Vagina (tissue), 2 donors: Measurements from ENCODE around the gene FAM222A. TPM values are rescaled to one million over a fixed set of nuclear protein-coding genes. Genes with fewer than 3 reads are reported as not detected.
"Not testable (repeated sequence)": the region's sequence is repeated elsewhere in the genome, so short reads cannot be mapped to it uniquely, and the experiment has no call there.

Experiments
- DNase-seq, 2 donors: peaks; one replicate each; pipeline ENCODE4 v3.0.0-alpha.2; 2017; ENCODE audit errors: extremely low spot score in 2 of 2
- H3K27ac ChIP-seq: fragments of 200-600 bp; sonication (generic); one replicate; pipeline ENCODE4 v1.5.1; 2019
- H3K27me3 ChIP-seq: fragments of 200-600 bp; sonication (generic); one replicate; pipeline ENCODE4 v1.5.1; 2019
- H3K36me3 ChIP-seq, 2 donors: fragments of 200-600 bp; sonication (generic); one replicate each; pipeline ENCODE4 v1.5.1; 2017 to 2019
- H3K4me1 ChIP-seq: fragments of 200-600 bp; sonication (generic); one replicate; pipeline ENCODE4 v1.5.1; 2019
- H3K4me3 ChIP-seq, 2 donors: fragments of 200-600 bp; sonication (generic); 1 replicate in 1 of 2; 2 replicates in 1 of 2; pipeline ENCODE4 v1.5.1; 2016 to 2019
- H3K9me3 ChIP-seq: fragments of 200-600 bp; sonication (generic); one replicate; pipeline ENCODE4 v1.5.1; 2019
- CTCF ChIP-seq, 3 experiments: fragments of 450-650 bp in 2 of 3; fragments of 200-600 bp in 1 of 3; sonication (generic) in 1 of 3; IDR thresholded peaks; one replicate each; pipeline ENCODE4 v1.5.1; 2017 to 2019; ENCODE audit warnings: antibody characterized with exemption in 3 of 3, mild to moderate bottlenecking in 2 of 3, moderate library complexity in 2 of 3
- POLR2A ChIP-seq, 2 donors: fragments of 450-650 bp; IDR thresholded peaks; one replicate each; pipeline ENCODE4 v1.6.1; 2017; ENCODE audit warnings: antibody characterized with exemption in 2 of 2, mild to moderate bottlenecking in 2 of 2, moderate library complexity in 2 of 2
- POLR2AphosphoS5 ChIP-seq, 2 donors: sonication (generic); formaldehyde crosslinking; IDR thresholded peaks; one replicate each; pipeline ENCODE4 v1.9.0; 2017; ENCODE audit warnings: antibody characterized with exemption in 2 of 2, mild to moderate bottlenecking in 2 of 2, low read depth in 1 of 2; ENCODE audit not compliant: insufficient read depth in 1 of 2
- intact Hi-C: fragments of 100-400 bp; cut with DNase I; formaldehyde crosslinking; loops from one replicate; pipeline ENCODE4 v1.15.1; 2023
- total RNA-seq: library from RNA; depleted of rRNA; stranded (reverse); fragments of >200 nt; gene quantifications from one replicate; pipeline ENCODE4 v1.2.3, GENCODE V29; 2016

Gene FAM222A
- total RNA-seq, 1 donor from 2014 or later = 1.5 TPM

- Histone ChIP-seq H3K9me3 (no peaks in the 10 kb centered on the region), H3K4me1 (no peaks in the 10 kb centered on the region), H3K27me3 (no peaks in the 10 kb centered on the region), H3K4me3 (no peak overlapping the region), H3K27ac (no peak overlapping the region), H3K36me3 (no peaks in the 10 kb centered on the region)
- TF ChIP-seq POLR2A (IDR thresholded peaks at IDR 0.05) (no peak), CTCF (IDR thresholded peaks at IDR 0.05) (no peak), POLR2AphosphoS5 (IDR thresholded peaks at IDR 0.05; ENCODE audit: insufficient read depth in 1 of 2, low read depth in 1 of 2) (no peak)
- no peak for DNase-seq
- intact Hi-C loops = no loop called here
Observed at GRCh38 chr12:109689426-109689825, 24.2 kb upstream of the FAM222A start.

- no peaks in the 10 kb centered on the region for H3K27me3 ChIP-seq
- no peak overlapping the region for H3K4me3 ChIP-seq
- TF ChIP-seq POLR2AphosphoS5 (IDR thresholded peaks at IDR 0.05; ENCODE audit: insufficient read depth in 1 of 2, low read depth in 1 of 2) = no peak
- no peak for TF ChIP-seq CTCF (IDR thresholded peaks at IDR 0.05)
- TF ChIP-seq POLR2A (IDR thresholded peaks at IDR 0.05) = no peak
- H3K36me3 ChIP-seq = no peaks in the 10 kb centered on the region
- peaks cover 15% of the 10 kb centered on the region for H3K4me1 ChIP-seq
- DNase-seq = no peak
- no peak overlapping the region for H3K27ac ChIP-seq
- intact Hi-C loops = no loop called here
- no peaks in the 10 kb centered on the region for H3K9me3 ChIP-seq
Observed at GRCh38 chr12:109693160-109693559, 20.5 kb upstream of the FAM222A start.

DNA sequence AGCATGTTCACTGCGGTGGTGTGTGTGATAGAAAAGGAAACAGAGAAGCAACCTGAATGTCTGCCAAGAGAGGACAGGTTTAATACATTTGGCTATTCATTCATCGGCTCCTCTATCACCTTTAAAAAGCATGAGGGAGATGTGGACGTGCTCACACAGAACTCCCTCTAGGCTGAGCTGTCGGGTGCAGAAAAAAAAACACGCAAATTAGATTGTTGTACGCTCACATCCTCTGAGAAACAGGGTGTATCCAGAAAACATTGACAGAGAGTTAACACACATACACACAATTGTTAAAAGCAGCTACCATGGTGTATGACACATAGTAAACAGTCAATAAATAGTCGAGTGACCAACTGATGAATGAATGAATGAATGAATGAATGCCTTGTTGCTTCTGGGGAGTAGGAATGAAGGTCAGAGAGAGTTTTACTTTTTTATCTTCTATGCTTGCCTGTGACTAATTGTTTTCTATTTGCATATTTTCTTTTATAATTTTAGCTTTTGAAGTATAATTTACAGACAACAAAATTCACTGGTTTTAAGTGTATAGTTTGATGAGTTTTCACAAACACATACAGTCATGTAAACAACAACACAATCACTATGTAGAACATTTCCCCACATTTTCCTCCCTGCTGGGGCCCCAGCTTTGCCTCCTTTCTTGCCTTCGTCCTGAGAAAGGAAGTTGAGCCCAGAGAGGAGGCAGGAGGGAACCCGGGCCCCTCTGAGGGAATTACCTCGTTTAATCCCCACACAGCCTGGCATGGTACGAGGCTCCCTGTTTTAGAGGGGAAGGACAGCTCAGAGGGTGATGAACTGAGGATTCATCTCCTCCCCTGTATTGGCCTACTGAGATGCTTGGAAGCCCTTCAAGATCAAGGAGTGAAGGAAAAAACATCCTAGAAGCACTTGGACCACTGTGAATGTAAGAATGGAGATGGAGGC lies 19.7 kb upstream of the FAM222A start:
- H3K36me3 ChIP-seq = no peaks in the 10 kb centered on the region
- no peak for TF ChIP-seq POLR2AphosphoS5 (IDR thresholded peaks at IDR 0.05; ENCODE audit: insufficient read depth in 1 of 2, low read depth in 1 of 2)
- no peak for TF ChIP-seq POLR2A (IDR thresholded peaks at IDR 0.05)
- TF ChIP-seq CTCF (IDR thresholded peaks at IDR 0.05) = no peak
- intact Hi-C loops = no loop called here
- DNase-seq = no peak
- H3K9me3 ChIP-seq = no peaks in the 10 kb centered on the region
- no peak overlapping the region for H3K27ac ChIP-seq
- peaks cover 15% of the 10 kb centered on the region for H3K4me1 ChIP-seq
- H3K27me3 ChIP-seq = no peaks in the 10 kb centered on the region
- no peak overlapping the region for H3K4me3 ChIP-seq

DNA sequence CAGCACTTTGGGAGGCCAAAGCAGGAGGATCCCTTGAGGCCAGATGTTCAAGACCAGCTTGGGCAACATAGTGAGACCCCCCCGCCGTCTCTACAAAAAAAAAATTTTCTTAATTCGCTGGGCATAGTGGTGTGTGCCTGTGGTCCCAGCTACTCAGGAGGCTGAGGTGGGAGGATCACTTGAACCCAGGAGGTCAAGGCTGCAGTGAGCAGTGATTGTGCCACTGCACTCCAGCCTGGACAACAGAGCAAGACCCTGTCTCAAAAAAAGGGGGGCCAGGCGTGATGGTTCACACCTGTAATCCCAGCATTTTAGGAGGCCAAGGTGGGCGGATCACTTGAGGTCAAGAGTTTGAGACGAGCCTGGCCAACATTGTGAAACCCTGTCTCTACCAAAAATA lies 19.0 kb upstream of the FAM222A start:
- DNase-seq, H3K9me3 ChIP-seq, H3K36me3 ChIP-seq, H3K27ac ChIP-seq, H3K4me3 ChIP-seq, intact Hi-C loops, H3K27me3 ChIP-seq: not testable (repeated sequence)
- H3K4me1 ChIP-seq = peaks cover 15% of the 10 kb centered on the region

DNA sequence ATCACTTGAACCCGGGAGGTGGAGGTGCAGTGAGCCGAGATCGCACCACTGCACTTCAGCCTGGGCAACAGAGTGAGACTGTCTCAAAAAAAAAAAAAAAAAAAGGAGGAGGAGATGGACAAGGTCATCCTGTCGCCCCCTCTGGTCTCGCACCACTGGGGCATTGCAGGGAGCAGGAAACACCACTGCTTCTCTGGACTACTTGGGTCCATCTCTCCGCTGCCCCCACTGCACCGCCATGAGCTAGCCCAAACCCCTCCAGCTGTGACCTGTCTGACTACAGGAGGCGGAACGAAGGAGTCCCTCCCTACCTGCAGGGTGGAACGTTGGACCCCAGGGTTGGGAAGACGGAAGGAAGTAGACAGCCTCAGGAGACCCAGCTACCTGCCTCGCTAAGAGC lies 18.2 kb upstream of the FAM222A start:
- TF ChIP-seq POLR2A (IDR thresholded peaks at IDR 0.05) = no peak
- no peak for TF ChIP-seq POLR2AphosphoS5 (IDR thresholded peaks at IDR 0.05; ENCODE audit: insufficient read depth in 1 of 2, low read depth in 1 of 2)
- no peak for TF ChIP-seq CTCF (IDR thresholded peaks at IDR 0.05)
- Histone ChIP-seq H3K4me1 (peaks cover 15% of the 10 kb centered on the region), H3K4me3 (no peak overlapping the region), H3K27ac (no peak overlapping the region), H3K9me3 (no peaks in the 10 kb centered on the region), H3K27me3 (no peaks in the 10 kb centered on the region), H3K36me3 (no peaks in the 10 kb centered on the region)
- intact Hi-C loops = no loop called here
- no peak for DNase-seq
